SK-N-SH (cell line): ENCODE results near the gene AGR3. TPM values are rescaled to one million over a fixed set of nuclear protein-coding genes. Genes with fewer than 3 reads are reported as not detected.

Source experiments
- CTCF ChIA-PET: fragments of 300-600, 350-600 bp; formaldehyde crosslinking; extraction: SDS; loops from one replicate; lab custom pipeline; 2021; lab: Yijun Ruan, JAX
- POLR2A ChIA-PET: fragments of 350-600 bp; sonication (Branson Sonifier 250); formaldehyde crosslinking; extraction: SDS; loops from one replicate; lab custom pipeline; 2020; ENCODE audit warnings: antibody characterized with exemption, inconsistent platforms; lab: Yijun Ruan, JAX
- DNase-seq: peaks from one replicate; pipeline ENCODE4 v3.0.0; 2012
- H2AFZ ChIP-seq: fragments of 200-600 bp; sonication (generic); 2 replicates; pipeline ENCODE4 v1.8.1; 2016; ENCODE audit warnings: antibody characterized with exemption, mild to moderate bottlenecking, low read depth
- H3F3A ChIP-seq: fragments of 200-600 bp; sonication (generic); replicated peaks from 2 replicates; pipeline ENCODE3; 2016; ENCODE audit warnings: antibody characterized with exemption, mild to moderate bottlenecking; ENCODE audit not compliant: insufficient read depth
- H3K27ac ChIP-seq, 2 experiments: fragments of 200-500 bp in 1 of 2; fragments of 200-600 bp in 1 of 2; sonication (Bioruptor generic) in 1 of 2; sonication (generic), shearing (Covaris generic) in 1 of 2; 2 replicates each; pipeline versions ENCODE4 v1.5.1 to v1.6.1; 2014 to 2016; ENCODE audit warnings: low read depth in 2 of 2, inconsistent platforms in 1 of 2, low read length in 1 of 2, mild to moderate bottlenecking in 1 of 2, mixed read lengths in 1 of 2
- H3K27me3 ChIP-seq: fragments of 200-600 bp; sonication (generic), shearing (Covaris generic); 2 replicates; pipeline ENCODE4 v1.6.1; 2016; ENCODE audit warnings: mixed run types; ENCODE audit not compliant: insufficient read depth
- H3K36me3 ChIP-seq, 2 experiments: fragments of 200-500 bp in 1 of 2; fragments of 200-600 bp in 1 of 2; sonication (Bioruptor generic) in 1 of 2; sonication (generic) in 1 of 2; replicated peaks in 1 of 2; 2 replicates each; pipeline versions ENCODE3 to v1.5.1; 2014 to 2016; ENCODE audit warnings: low read length in 1 of 2, mild to moderate bottlenecking in 1 of 2; ENCODE audit not compliant: insufficient read depth in 2 of 2, control insufficient read depth in 1 of 2
- H3K4me1 ChIP-seq, 2 experiments: fragments of 200-500 bp in 1 of 2; fragments of 200-600 bp in 1 of 2; sonication (Bioruptor generic) in 1 of 2; sonication (generic), shearing (Covaris generic) in 1 of 2; 2 replicates each; pipeline versions ENCODE4 v1.5.1 to v1.6.1; 2014 to 2016; ENCODE audit warnings: low read depth in 1 of 2, low read length in 1 of 2, mixed run types in 1 of 2; ENCODE audit not compliant: insufficient read depth in 2 of 2, control insufficient read depth in 1 of 2
- H3K4me2 ChIP-seq: fragments of 200-600 bp; sonication (generic), shearing (Covaris generic); 2 replicates; pipeline ENCODE4 v1.6.1; 2017; ENCODE audit warnings: mixed run types
- H3K4me3 ChIP-seq, 2 experiments: fragments of 200-500 bp in 1 of 2; fragments of 200-600 bp in 1 of 2; sonication (Bioruptor generic) in 1 of 2; sonication (generic), shearing (Covaris generic) in 1 of 2; 2 replicates each; pipeline versions ENCODE4 v1.5.1 to v1.8.1; 2014 to 2016; ENCODE audit warnings: low read depth in 2 of 2, inconsistent platforms in 1 of 2, low read length in 1 of 2, mild to moderate bottlenecking in 1 of 2, mixed read lengths in 1 of 2, moderate library complexity in 1 of 2
- H3K79me2 ChIP-seq: fragments of 200-600 bp; sonication (generic); 2 replicates; pipeline ENCODE4 v1.8.1; 2017; ENCODE audit warnings: mild to moderate bottlenecking; ENCODE audit not compliant: insufficient read depth
- H3K9ac ChIP-seq: fragments of 200-600 bp; sonication (generic); 2 replicates; pipeline ENCODE4 v1.6.1; 2017; ENCODE audit warnings: mixed run types
- H3K9me2 ChIP-seq: fragments of 200-600 bp; sonication (generic); 2 replicates; pipeline ENCODE4 v1.6.1; 2017; ENCODE audit warnings: mixed run types
- H3K9me3 ChIP-seq: fragments of 200-600 bp; sonication (generic); 2 replicates; pipeline ENCODE4 v1.6.1; 2017; ENCODE audit warnings: mixed run types, mild to moderate bottlenecking, moderate library complexity
- H4K20me1 ChIP-seq: fragments of 200-600 bp; sonication (generic); 2 replicates; pipeline ENCODE4 v1.6.1; 2017; ENCODE audit warnings: mild to moderate bottlenecking, mixed run types; ENCODE audit not compliant: insufficient read depth
- CHD2 ChIP-seq: fragments of 150-350 bp; IDR thresholded peaks from 2 replicates; pipeline ENCODE4 v1.6.1; 2018; ENCODE audit warnings: low read length; ENCODE audit not compliant: partially characterized antibody
- EP300 ChIP-seq, 2 experiments: IDR thresholded peaks; 2 replicates each; pipeline versions ENCODE4 v1.4.0 to v1.6.1; 2012; ENCODE audit warnings: borderline replicate concordance in 1 of 2, low read depth in 1 of 2, low read length in 1 of 2
- FOSL2 ChIP-seq: IDR thresholded peaks from 2 replicates; pipeline ENCODE4 v1.4.0; 2012; ENCODE audit warnings: low read depth, mild to moderate bottlenecking, moderate library complexity, borderline replicate concordance
- FOXJ3 ChIP-seq: sonication (generic); formaldehyde crosslinking; IDR thresholded peaks from 2 replicates; pipeline ENCODE4 v1.5.1; 2020; ENCODE audit warnings: mild to moderate bottlenecking, missing genetic modification reagents
- FOXM1 ChIP-seq: IDR thresholded peaks from 2 replicates; pipeline ENCODE4 v1.4.0; 2012; ENCODE audit warnings: low read depth, mild to moderate bottlenecking
- IRF3 ChIP-seq: fragments of 150-350 bp; IDR thresholded peaks from 2 replicates; pipeline ENCODE4 v1.6.1; 2016; ENCODE audit warnings: mild to moderate bottlenecking, low read depth, low read length
- JUND ChIP-seq: IDR thresholded peaks from 2 replicates; pipeline ENCODE4 v1.4.0; 2012
- MEF2A ChIP-seq: IDR thresholded peaks from 2 replicates; pipeline ENCODE4 v1.4.0; 2012; ENCODE audit warnings: low read depth, borderline replicate concordance
- NFIC ChIP-seq: IDR thresholded peaks from 2 replicates; pipeline ENCODE4 v1.4.0; 2012; ENCODE audit warnings: borderline replicate concordance
- REST ChIP-seq: IDR thresholded peaks from 2 replicates; pipeline ENCODE4 v1.6.1; 2012; ENCODE audit warnings: mild to moderate bottlenecking, low read depth, low read length, moderate library complexity
- RXRA ChIP-seq: IDR thresholded peaks from 2 replicates; pipeline ENCODE4 v1.4.0; 2012; ENCODE audit warnings: low read depth, mild to moderate bottlenecking, borderline replicate concordance
- SIN3A ChIP-seq: IDR thresholded peaks from 2 replicates; pipeline ENCODE4 v1.6.1; 2012; ENCODE audit warnings: low read depth, mild to moderate bottlenecking, low read length, moderate library complexity, borderline replicate concordance
- SMC3 ChIP-seq: IDR thresholded peaks from 2 replicates; pipeline ENCODE4 v1.6.1; 2012; ENCODE audit warnings: low read depth, low read length, improper control_type of control experiment
- TCF12 ChIP-seq: IDR thresholded peaks from 2 replicates; pipeline ENCODE4 v1.4.0; 2012
- YY1 ChIP-seq: IDR thresholded peaks from 2 replicates; pipeline ENCODE4 v1.4.0; 2012; ENCODE audit warnings: low read depth, mild to moderate bottlenecking
- WGBS: methylation state at CpG from one replicate; pipeline ENCODE4 v1.1.6; 2017; ENCODE audit warnings: low lambda C conversion rate; 5-methylcytosine and 5-hydroxymethylcytosine counted together
- polyA plus RNA-seq, 3 experiments: library from polyadenylated mRNA; depleted of rRNA; stranded (reverse); fragments of >200 nt; gene quantifications; 2 replicates each; pipeline ENCODE4 v1.2.3, GENCODE V29; 2012

The AGR3 gene
- polyA plus RNA-seq, 1 of the 3 experiments (the other 2 are of a cell fraction), result not detected

- TF ChIP-seq IRF3 (no peak), CHD2 (no peak), RXRA (no peak)
Measured at GRCh38 chr7:16908561-16908960, 26.8 kb upstream of the AGR3 start (continued).

- POLR2A ChIA-PET, result no interaction called here
- H3K27me3 ChIP-seq, result no peaks in the 10 kb centered on the region
- CTCF ChIA-PET, result interaction anchor here (1.0 to 2.8 kb wide), 3 partner anchors 13 to 473 kb away, joined by 3 to 13 read pairs (median 3); no protein-coding TSS in a partner anchor
Measured at GRCh38 chr7:16905300-16906044, 23.7 kb upstream of the AGR3 start.

More at GRCh38 chr7:16905300-16906044, 23.7 kb upstream of the AGR3 start:
- Histone ChIP-seq H3F3A (no peaks in the 10 kb centered on the region), H3K4me1 (no peaks in the 10 kb centered on the region), H3K36me3 (no peaks in the 10 kb centered on the region), H3K79me2 (no peaks in the 10 kb centered on the region), H2AFZ (no peak overlapping the region), H3K9me2 (no peaks in the 10 kb centered on the region), H3K9ac (no peak overlapping the region), H3K4me2 (no peak overlapping the region), H3K27ac (no peak overlapping the region), H3K9me3 (no peaks in the 10 kb centered on the region; the same call in 1 of the 2 replicates), H3K4me3 (no peak overlapping the region), H4K20me1 (no peaks in the 10 kb centered on the region)
- WGBS, result under 1% methylated on average over 5 of the region's 5 CpGs
- TF ChIP-seq MEF2A, result no peak
- no peak for TF ChIP-seq REST
- TF ChIP-seq JUND, result no peak
- TF ChIP-seq FOXM1, result no peak
- no peak for TF ChIP-seq SMC3
- TF ChIP-seq TCF12, result no peak
- TF ChIP-seq SIN3A, result no peak
- TF ChIP-seq YY1, result no peak
- no peak for TF ChIP-seq FOXJ3
- TF ChIP-seq CHD2, result no peak
- TF ChIP-seq NFIC, result no peak
- no peak for TF ChIP-seq FOSL2
- no peak for TF ChIP-seq EP300 (IDR thresholded peaks at IDR 0.05; ENCODE audit: borderline replicate concordance in 1 of 2, low read depth in 1 of 2, low read length in 1 of 2)
- no peak for DNase-seq
